NCI-H748 treated with DMSO at 0.1 percent for 48 hours (cell line): ENCODE measurements around the gene EIF4E.
"Not testable (repeated sequence)": the region's sequence is repeated elsewhere in the genome, so short reads cannot be mapped to it uniquely, and the experiment has no call there.

Experiments used
- DNase-seq: peaks from one replicate; lab custom pipeline; 2025; lab: John Stamatoyannopoulos, UW

Gene EIF4E

GRCh38 chr4:98879515-98879914, 49.4 kb downstream of the EIF4E start:
- DNase-seq = no peak

GRCh38 chr4:98873059-98873458, 55.9 kb downstream of the EIF4E start:
- no peak for DNase-seq

GRCh38 chr4:98872120-98872906, 56.6 kb downstream of the EIF4E start:
- not testable (repeated sequence) for DNase-seq

GRCh38 chr4:98867648-98868047, 61.3 kb downstream of the EIF4E start:
- no peak for DNase-seq

GRCh38 chr4:98865059-98865458, 63.9 kb downstream of the EIF4E start:
- DNase-seq = no peak

- DNase-seq = no peak
Measured at GRCh38 chr4:98864560-98864959, 64.4 kb downstream of the EIF4E start.

GRCh38 chr4:98862371-98862770, 66.6 kb downstream of the EIF4E start:
- DNase-seq = no peak

GRCh38 chr4:98861100-98861884, 67.6 kb downstream of the EIF4E start:
- DNase-seq = no peak

- no peak for DNase-seq
Measured at GRCh38 chr4:98851806-98852205, 77.1 kb downstream of the EIF4E start.

GRCh38 chr4:98850937-98851336, 78.0 kb downstream of the EIF4E start:
- no peak for DNase-seq

- no peak for DNase-seq
Measured at GRCh38 chr4:98848448-98848847, 80.5 kb downstream of the EIF4E start.

- no peak for DNase-seq
Measured at GRCh38 chr4:98845960-98846359, 83.0 kb downstream of the EIF4E start.

- not testable (repeated sequence) for DNase-seq
Measured at GRCh38 chr4:98842917-98843316, 86.0 kb downstream of the EIF4E start.

GRCh38 chr4:98838977-98839618, 89.8 kb downstream of the EIF4E start:
- DNase-seq = no peak

GRCh38 chr4:98838531-98838930, 90.4 kb downstream of the EIF4E start:
- no peak for DNase-seq

- no peak for DNase-seq
Measured at GRCh38 chr4:98833384-98833783, 95.5 kb downstream of the EIF4E start.

GRCh38 chr4:98831036-98831435, 97.9 kb downstream of the EIF4E start:
- not testable (repeated sequence) for DNase-seq
